Measurements from ENCODE around the gene GMIP.
A peak's percentile ranks its signal among the peaks of the same experiment; 100 is the strongest.
"Not testable (repeated sequence)": the region's sequence is repeated elsewhere in the genome, so short reads cannot be mapped to it uniquely, and the experiment has no call there.

Gene GMIP

GRCh38 chr19:19633711-19634515 is 9.5 kb downstream of the GMIP start:
- no peak for DNase-seq

DNA sequence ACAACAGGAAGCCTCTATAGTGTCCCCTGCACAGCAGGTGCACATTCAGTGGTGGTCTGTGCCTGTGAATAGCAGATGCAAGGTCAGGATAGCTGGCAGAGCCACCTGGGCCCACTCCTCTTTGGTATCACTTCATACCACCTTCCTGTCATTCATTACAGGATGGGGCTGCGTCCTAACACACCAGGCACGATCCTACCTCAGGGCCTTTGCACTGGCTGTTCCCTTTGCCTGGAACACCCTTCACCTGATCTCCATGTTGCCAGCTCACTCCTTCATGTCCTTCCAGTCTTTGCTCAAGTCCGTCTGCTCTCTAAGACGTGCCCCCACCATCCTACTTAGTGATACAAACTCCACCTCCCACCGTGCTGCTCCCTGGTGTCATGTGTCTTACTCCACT is 10.8 kb downstream of the GMIP start:
- DNase-seq = no peak

GRCh38 chr19:19631346-19631745 is 12.1 kb downstream of the GMIP start:
- DNase-seq = no peak

- DNase-seq = no peak
These were observed 13.0 kb downstream of the GMIP start for GRCh38 chr19:19630426-19630825.

- no peak for DNase-seq
These were observed 13.4 kb downstream of the GMIP start for GRCh38 chr19:19630062-19630414.

GRCh38 chr19:19628501-19629134 is 14.8 kb downstream of the GMIP start:
- DNase-seq = no peak

- DNase-seq = peak in 1 of 2 experiments; percentile 53
These were observed 15.6 kb downstream of the GMIP start, which contains the start of gene LPAR2 for GRCh38 chr19:19627621-19628500. TSS of gene LPAR2 (minus strand) at chr19:19628220. CDS start at chr19:19627275, 945 bp downstream.

DNA sequence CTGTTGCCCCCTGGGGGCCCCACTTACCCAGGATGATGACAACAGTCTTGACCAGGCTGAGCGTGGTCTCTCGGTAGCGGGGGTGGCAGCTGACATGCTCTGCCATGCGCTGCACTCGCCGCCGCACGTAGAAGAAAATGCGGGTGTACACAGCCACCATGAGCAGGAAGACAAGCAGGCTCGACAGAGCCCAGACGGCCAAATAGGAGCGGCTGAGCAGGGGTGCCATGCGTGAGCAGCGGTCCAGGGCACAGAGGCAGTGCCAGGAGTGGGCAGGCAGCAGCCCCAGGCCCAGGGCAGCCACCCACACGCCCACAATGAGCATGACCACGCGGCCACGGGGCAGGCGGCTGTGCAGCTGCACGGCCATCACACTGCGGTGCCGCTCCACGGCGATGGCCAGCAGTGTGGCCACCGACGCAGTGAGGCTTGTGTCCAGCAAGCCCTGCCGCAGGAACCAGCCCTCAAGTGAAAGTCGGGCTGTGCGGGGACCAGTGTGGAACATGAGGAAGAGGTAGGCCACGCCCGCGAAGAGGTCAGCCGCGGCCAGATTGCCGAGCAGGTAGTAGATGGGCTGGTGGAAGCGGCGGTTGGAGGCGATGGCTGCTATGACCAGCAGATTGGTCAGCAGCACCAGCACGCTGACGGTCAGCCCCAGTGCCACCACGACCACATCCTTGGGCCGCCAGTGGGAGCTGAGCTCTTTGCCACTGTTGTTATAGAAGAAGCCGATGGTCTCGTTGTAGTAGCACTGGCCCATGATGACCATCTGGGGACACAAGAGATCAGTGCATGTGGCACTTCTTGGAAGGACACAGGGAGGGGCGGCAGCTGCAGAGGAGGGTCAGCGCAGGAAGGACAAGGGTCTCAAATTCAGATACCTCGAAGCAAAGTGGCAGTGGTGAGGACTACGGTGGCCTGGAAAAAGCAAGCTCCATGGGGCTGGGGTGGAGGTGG is 16.7 kb downstream of the GMIP start:
- no peak for DNase-seq

GRCh38 chr19:19624032-19624570 is 19.4 kb downstream of the GMIP start:
- no peak for DNase-seq

- DNase-seq = no peak
These were observed 20.1 kb downstream of the GMIP start for GRCh38 chr19:19623383-19623782.

- DNase-seq = no peak
These were observed 23.6 kb downstream of the GMIP start for GRCh38 chr19:19619849-19620210.

DNA sequence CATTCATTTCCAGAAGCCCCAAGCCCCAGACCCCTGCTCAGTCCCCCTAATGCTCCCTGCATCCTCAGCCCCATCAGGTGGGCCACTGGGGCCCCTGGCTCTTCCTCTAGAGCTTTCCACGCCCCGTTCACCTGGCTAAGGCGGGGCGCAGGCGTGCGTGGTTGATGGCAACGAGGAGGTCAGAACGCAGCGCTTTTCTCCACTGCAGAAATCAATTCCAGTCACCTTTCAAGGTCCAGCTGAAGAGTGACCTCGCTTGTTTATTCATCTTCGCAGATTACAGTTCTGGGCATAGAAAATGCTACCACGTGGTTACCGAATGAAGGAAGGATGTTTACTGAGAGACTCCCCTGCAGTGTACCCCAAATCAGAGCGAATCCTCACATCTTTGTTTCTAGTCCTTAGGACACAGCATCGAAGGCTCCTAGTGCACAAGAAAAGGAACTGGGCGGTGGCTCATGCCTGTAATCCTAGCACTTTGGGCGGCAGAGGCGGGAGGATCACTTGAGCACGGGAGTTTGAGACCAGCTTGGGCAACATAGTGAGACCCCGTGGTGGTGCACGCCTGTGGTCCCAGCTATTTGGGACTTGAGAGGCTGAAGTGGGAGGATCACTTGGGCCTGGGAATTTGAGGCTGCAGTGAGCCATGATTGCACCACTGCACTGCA is 24.1 kb downstream of the GMIP start:
- no peak for DNase-seq

- DNase-seq = peak; percentile 95 to 98
These were observed 25.0 kb downstream of the GMIP start, which contains the start of gene PBX4 for GRCh38 chr19:19618219-19619051. TSS of gene PBX4 (minus strand) at chr19:19618687. CDS start at chr19:19618629, 58 bp downstream.

GRCh38 chr19:19615086-19615485 is 28.4 kb downstream of the GMIP start:
- DNase-seq = no peak

DNA sequence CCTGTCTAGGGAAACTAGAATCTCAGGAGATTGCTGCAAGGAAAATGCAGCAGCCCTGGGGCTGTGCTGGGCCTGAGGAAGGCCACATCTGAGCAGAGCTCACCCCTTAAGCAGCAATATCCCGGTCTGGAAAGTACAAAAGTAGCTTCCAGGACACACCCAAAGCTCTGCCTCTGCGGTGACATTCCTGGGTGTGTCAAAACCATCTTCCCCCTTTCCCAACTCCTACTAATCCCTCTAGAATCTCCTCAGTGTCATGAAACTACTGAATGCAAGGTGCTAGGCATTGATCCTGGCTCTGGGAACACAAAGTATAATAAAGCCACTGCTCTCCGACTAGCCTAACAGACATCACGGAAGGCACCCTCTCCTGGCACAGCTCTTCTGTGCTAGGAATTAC is 30.0 kb downstream of the GMIP start:
- no peak for DNase-seq

GRCh38 chr19:19610376-19611202 is 32.9 kb downstream of the GMIP start:
- DNase-seq = no peak

- DNase-seq = not testable (repeated sequence)
These were observed 36.8 kb downstream of the GMIP start for GRCh38 chr19:19606686-19607085.

- no peak for DNase-seq
These were observed 37.4 kb downstream of the GMIP start for GRCh38 chr19:19606021-19606420.

DNA sequence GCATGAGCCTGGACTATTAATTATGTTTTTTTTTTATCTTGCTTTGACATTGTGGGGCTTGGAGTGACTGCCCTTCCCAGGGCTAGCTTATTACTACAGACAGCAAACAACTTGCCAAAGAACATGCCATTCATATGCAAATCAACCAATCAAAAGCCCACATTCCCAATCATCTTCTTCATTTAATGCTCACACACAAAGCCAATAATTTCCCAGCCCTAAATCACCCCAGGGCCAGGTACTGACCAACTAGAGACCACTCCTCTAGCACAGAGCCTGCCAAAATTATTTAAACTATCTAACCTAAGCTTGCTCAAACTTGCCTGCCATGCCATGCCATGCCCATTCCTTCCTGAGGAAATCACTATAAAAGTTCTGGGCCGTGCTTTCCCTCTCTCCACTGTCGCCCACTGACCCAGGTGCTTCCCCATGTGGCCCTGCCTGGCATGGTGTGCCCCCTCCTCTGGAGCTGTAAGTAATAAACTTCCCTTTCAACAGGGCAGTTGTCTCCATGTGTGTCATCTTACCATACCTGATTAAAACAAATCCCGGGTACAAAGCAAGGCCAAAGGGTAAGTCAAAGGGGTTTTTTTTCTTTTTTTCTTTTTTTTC is 40.6 kb downstream of the GMIP start:
- DNase-seq = no peak

Measured in NCI-H446 (cell line).